K562 (cell line): ENCODE results near the gene RNASEH2A. TPM values are rescaled to one million over a fixed set of nuclear protein-coding genes. Genes with fewer than 3 reads are reported as not detected.

Experiments used
- ATAC-seq: fragments of 200-7000 bp; cut with Tn5 transposase; 3 replicates; pipeline ENCODE4 v1.9.1; 2020; ENCODE audit warnings: moderate library complexity
- BruUV-seq: library from RNA; stranded (reverse); fragments of 400-500 nt; replicated peaks from 2 replicates; lab custom pipeline; 2021; lab: Mats Ljungman, UMichigan
- CTCF ChIA-PET: fragments of 300-600 bp; formaldehyde crosslinking; extraction: SDS; loops from one replicate; lab custom pipeline; 2021; ENCODE audit warnings: low intra/inter-chr PET ratio; lab: Yijun Ruan, JAX
- POLR2A ChIA-PET: fragments of 300-600, 350-650 bp; sonication (Branson Sonifier 250); formaldehyde crosslinking; extraction: SDS; loops from one replicate; lab custom pipeline; 2021; ENCODE audit warnings: antibody characterized with exemption, inconsistent platforms; lab: Yijun Ruan, JAX
- DNase-seq, 4 experiments: peaks; one replicate each; pipeline versions ENCODE4 v3.0.0 to v3.0.0-alpha.2; 2011 to 2018; ENCODE audit warnings: low spot score in 3 of 4, mixed read lengths in 3 of 4; ENCODE audit errors: extremely low read depth in 1 of 4
- FAIRE-seq: peaks from 2 replicates; lab custom pipeline; 2011; peaks lifted over from hg19 to GRCh38; lab: Jason Lieb, UNC
- H2AFZ ChIP-seq: 2 replicates; pipeline ENCODE4 v1.6.0; 2011; ENCODE audit warnings: low read depth, low read length, control low read depth, inconsistent platforms
- H3K27ac ChIP-seq: fragments of 200-600 bp; 3 replicates; pipeline ENCODE4 v1.8.0; 2011; ENCODE audit warnings: low read depth, mild to moderate bottlenecking, control low read depth, inconsistent platforms, low read length, moderate library complexity, mixed read lengths; ENCODE audit errors: extremely low read depth
- H3K27me3 ChIP-seq, 2 experiments: fragments of 300-600 bp in 1 of 2; 2 replicates in 1 of 2; 3 replicates in 1 of 2; pipeline versions ENCODE4 v1.6.0 to v1.8.0; 2011; ENCODE audit warnings: inconsistent platforms in 2 of 2, low read length in 2 of 2, mild to moderate bottlenecking in 1 of 2, mixed read lengths in 1 of 2, moderate library complexity in 1 of 2; ENCODE audit not compliant: control insufficient read depth in 2 of 2, insufficient read depth in 2 of 2
- H3K36me3 ChIP-seq: fragments of 300-600 bp; 3 replicates; pipeline ENCODE4 v1.8.0; 2011; ENCODE audit warnings: mild to moderate bottlenecking, low read length, inconsistent platforms; ENCODE audit not compliant: control insufficient read depth, insufficient read depth
- H3K4me1 ChIP-seq, 2 experiments: fragments of 200-600 bp in 1 of 2; replicated peaks in 1 of 2; 2 replicates in 1 of 2; 3 replicates in 1 of 2; pipeline versions ENCODE4 v1.5.1 to v1.8.0; 2011; ENCODE audit warnings: inconsistent platforms in 2 of 2, low read length in 2 of 2, mild to moderate bottlenecking in 1 of 2, mixed read lengths in 1 of 2, moderate library complexity in 1 of 2; ENCODE audit not compliant: control insufficient read depth in 2 of 2, insufficient read depth in 2 of 2
- H3K4me2 ChIP-seq: 2 replicates; pipeline ENCODE4 v1.6.1; 2011; ENCODE audit warnings: low read length, control low read depth, inconsistent platforms, mixed read lengths; ENCODE audit not compliant: insufficient read depth
- H3K4me3 ChIP-seq: fragments of 200-600 bp; sonication (generic), shearing (Covaris generic); 2 replicates; pipeline ENCODE4 v1.5.1; 2016; ENCODE audit warnings: control low read depth, inconsistent platforms
- H3K79me2 ChIP-seq: fragments of 200-600 bp; 3 replicates; pipeline ENCODE4 v1.8.0; 2011; ENCODE audit warnings: low read length, inconsistent platforms; ENCODE audit not compliant: control insufficient read depth, insufficient read depth
- H3K9ac ChIP-seq, 2 experiments: 2 replicates each; pipeline versions ENCODE4 v1.6.0 to v1.6.1; 2011; ENCODE audit warnings: low read depth in 2 of 2, low read length in 2 of 2, control low read depth in 1 of 2, inconsistent platforms in 1 of 2, mild to moderate bottlenecking in 1 of 2, mixed read lengths in 1 of 2; ENCODE audit not compliant: insufficient read depth in 1 of 2
- H3K9me1 ChIP-seq: one replicate; pipeline ENCODE4 v1.6.0; 2011; ENCODE audit warnings: inconsistent platforms, mild to moderate bottlenecking, low read length, moderate library complexity; ENCODE audit not compliant: control insufficient read depth, insufficient read depth
- H3K9me3 ChIP-seq: replicated peaks from 2 replicates; pipeline ENCODE4 v1.5.1; 2011; ENCODE audit warnings: low read depth, low read length, inconsistent platforms; ENCODE audit not compliant: control insufficient read depth, insufficient read depth
- H4K20me1 ChIP-seq: replicated peaks from 2 replicates; pipeline ENCODE4 v1.6.1; 2011; ENCODE audit warnings: low read length, inconsistent platforms, mixed read lengths; ENCODE audit not compliant: control insufficient read depth, insufficient read depth
- CTCF ChIP-seq, 3 experiments: IDR thresholded peaks in 2 of 3; conservative IDR thresholded peaks in 1 of 3; 2 replicates each; pipeline ENCODE4 v1.5.1; 2011 to 2012; ENCODE audit warnings: low read length in 3 of 3, mild to moderate bottlenecking in 3 of 3, control low read depth in 2 of 3, improper control_type of control experiment in 1 of 3, inconsistent platforms in 1 of 3, low read depth in 1 of 3, mixed read lengths in 1 of 3, moderate library complexity in 1 of 3; ENCODE audit not compliant: insufficient read depth in 2 of 3
- GABPB1 ChIP-seq: sonication (generic); formaldehyde crosslinking; IDR thresholded peaks from 2 replicates; pipeline ENCODE4 v1.8.0; 2022; ENCODE audit warnings: mild to moderate bottlenecking, missing genetic modification reagents
- HDAC1 ChIP-seq, 2 experiments: fragments of 450-650 bp; IDR thresholded peaks; 2 replicates each; pipeline ENCODE4 v1.6.1; 2016 to 2017; ENCODE audit warnings: inconsistent platforms in 1 of 2, mild to moderate bottlenecking in 1 of 2, moderate library complexity in 1 of 2
- KLF1 ChIP-seq: fragments of 450-650 bp; IDR thresholded peaks from 2 replicates; pipeline ENCODE4 v1.6.1; 2016; ENCODE audit warnings: missing genetic modification characterization, missing compliant biosample characterization
- NR4A1 ChIP-seq, 2 experiments: fragments of 250-450 bp in 1 of 2; fragments of 450-650 bp in 1 of 2; sonication (Bioruptor Pico) in 1 of 2; IDR thresholded peaks; 2 replicates each; pipeline versions ENCODE4 v1.4.0 to v1.6.1; 2016 to 2020; ENCODE audit warnings: mild to moderate bottlenecking in 2 of 2, missing compliant biosample characterization in 1 of 2, missing genetic modification characterization in 1 of 2, moderate library complexity in 1 of 2
- RAD21 ChIP-seq, 2 experiments: fragments of 250-450 bp in 1 of 2; fragments of 450-650 bp in 1 of 2; sonication (Bioruptor Pico) in 1 of 2; formaldehyde crosslinking in 1 of 2; IDR thresholded peaks in 1 of 2; conservative IDR thresholded peaks in 1 of 2; 2 replicates each; pipeline versions ENCODE4 v1.4.0 to v1.8.0; 2020 to 2022; ENCODE audit warnings: mild to moderate bottlenecking in 2 of 2, moderate library complexity in 1 of 2
- RB1 ChIP-seq: fragments of 450-650 bp; IDR thresholded peaks from 2 replicates; pipeline ENCODE4 v1.6.1; 2017; ENCODE audit warnings: low read depth, mild to moderate bottlenecking
- TFAP4 ChIP-seq: sonication (generic); formaldehyde crosslinking; IDR thresholded peaks from 2 replicates; pipeline ENCODE4 v1.8.0; 2022; ENCODE audit warnings: missing genetic modification reagents, mild to moderate bottlenecking, moderate library complexity, borderline replicate concordance
- UBTF ChIP-seq, 2 experiments: IDR thresholded peaks; 2 replicates each; pipeline ENCODE4 v1.6.1; 2012; ENCODE audit warnings: improper control_type of control experiment in 2 of 2, low read depth in 2 of 2, low read length in 2 of 2, borderline replicate concordance in 1 of 2
- ZNF384 ChIP-seq: IDR thresholded peaks from 2 replicates; pipeline ENCODE4 v1.6.1; 2012; ENCODE audit warnings: low read depth, low read length, improper control_type of control experiment
- WGBS: fragments of 100-300 bp; shearing (Covaris generic); methylation state at CpG from one replicate; pipeline ENCODE4 v1.1.6; 2016; ENCODE audit warnings: low coverage, mixed read lengths; ENCODE audit not compliant: insufficient coverage; ENCODE audit errors: missing lambda C conversion rate; 5-methylcytosine and 5-hydroxymethylcytosine counted together
- in situ Hi-C: fragments of 300-500 bp; cut with MboI; formaldehyde crosslinking; loops from 4 replicates; pipeline ENCODE4 v1.15.0; 2018; ENCODE audit warnings: inconsistent platforms, mixed read lengths
- intact Hi-C: fragments of 100-400 bp; cut with micrococcal nuclease; formaldehyde crosslinking; loops from 2 replicates; pipeline ENCODE4 v1.14.2; 2022
- polyA plus RNA-seq, 8 experiments: library from polyadenylated mRNA; depleted of rRNA in 4 of 8; stranded (reverse) in 5 of 8; unstranded in 3 of 8; fragments of >200 nt; fragmentation: Nextera tagmentation in 2 of 8; fragmentation: Illumina TruSeq in 1 of 8; extraction: Ambion mirVana in 2 of 8; extraction: Trizol in 1 of 8; gene quantifications; 2 replicates each; pipeline versions ENCODE4 v1.2.1 to v1.2.3, GENCODE V29; 2011 to 2014; ENCODE audit warnings: inconsistent platforms in 1 of 8, missing spikeins in 1 of 8
- total RNA-seq, 7 experiments: library from RNA; depleted of rRNA in 6 of 7; stranded (reverse); fragments of >200 nt in 6 of 7; fragmentation: Illumina TruSeq in 2 of 7; extraction: Trizol in 2 of 7; gene quantifications; 2 replicates each; pipeline versions ENCODE4 v1.2.1 to v1.2.3, GENCODE V29; 2011 to 2021; ENCODE audit warnings: low replicate concordance in 1 of 7

Gene RNASEH2A
- total and polyA plus RNA-seq, 9 of the 15 experiments (the other 6 are each of a cell fraction or from before 2014, with no cell fraction given): 22.3 to 78.0 (median 61.7) TPM

- no peak for TF ChIP-seq NR4A1 (CRISPR knock-in tag; IDR thresholded peaks at IDR 0.05)
- TF ChIP-seq NR4A1 (tag; IDR thresholded peaks at IDR 0.05): no peak
- TF ChIP-seq, all 486 proteins: peak for 0
These were observed 41.7 kb upstream of the RNASEH2A start (continued) for GRCh38 chr19:12764698-12765097.

- in situ Hi-C loops: loop anchor here (5.0 kb wide), 1 partner anchor 81 kb away; no protein-coding TSS in a partner anchor
- Histone ChIP-seq H3K27me3 (no peaks in the 10 kb centered on the region), H3K36me3 (peaks cover 6% of the 10 kb centered on the region; the same call in 1 of the 3 replicates), H3K27ac (no peak overlapping the region), H3K4me3 (peak overlapping the region; percentile 41), H3K9me1 (no peaks in the 10 kb centered on the region), H3K4me2 (peak overlapping the region; percentile 69), H4K20me1 (no peaks in the 10 kb centered on the region), H3K9ac (peak overlapping the region in 1 of 2 experiments; percentile 53; a peak in 2 of 4 replicates), H3K4me1 (peaks cover 0 to 29% of the 10 kb centered on the region in 2 experiments; a peak in 2 of 5 replicates), H2AFZ (peak overlapping the region; percentile 77; the same call in 1 of the 2 replicates), H3K79me2 (no peaks in the 10 kb centered on the region), H3K9me3 (no peaks in the 10 kb centered on the region)
- FAIRE-seq (no peak), DNase-seq (peak; percentile 44 to 72 (median 54)), ATAC-seq (peak; percentile 95)
- 43% methylated on average over 30 of the region's 30 CpGs for whole genome bisulfite sequencing
- no TSS peak for BruUV-seq
- intact Hi-C loops: no loop called here
- CTCF ChIA-PET: interaction anchor here (0.6 to 1.3 kb wide), 2 partner anchors 30 to 49 kb away, joined by 5 to 6 read pairs; no protein-coding TSS in a partner anchor
- POLR2A ChIA-PET: interaction anchor here (0.6 to 3.9 kb wide), 5 partner anchors 9 to 50 kb away, joined by 3 to 27 read pairs (median 5); partner anchors contain the start of genes JUNB and TNPO2
- TF ChIP-seq ZNF384 (no peak), GABPB1 (CRISPR knock-in tag) (0 out of 2 replicates have a peak, but pooled peaks have one; percentile 25), CTCF (IDR thresholded peaks at IDR 0.05 in 2 of 3, conservative IDR thresholded peaks at IDR 0.05 in 1 of 3; ENCODE audit: insufficient read depth in 2 of 3, low read depth in 1 of 3, low read length in 3 of 3) (peak; percentile 51 to 92 (median 58); a peak in 5 of 6 replicates), TFAP4 (CRISPR knock-in tag) (peak; percentile 93), UBTF (IDR thresholded peaks at IDR 0.05; ENCODE audit: borderline replicate concordance in 1 of 2, low read depth in 2 of 2, low read length in 2 of 2) (0 out of 4 replicates have a peak, but pooled peaks of 1 of the 2 experiments have one; percentile 39), HDAC1 (IDR thresholded peaks at IDR 0.05) (0 out of 4 replicates have a peak, but pooled peaks of 1 of the 2 experiments have one; percentile 18), KLF1 (peak; percentile 75; the same call in 1 of the 2 replicates), RAD21 (CRISPR knock-in tag; conservative IDR thresholded peaks at IDR 0.05 in 1 of 2, IDR thresholded peaks at IDR 0.05 in 1 of 2) (peak; percentile 18 to 60; a peak in 2 of 4 replicates), RB1 (peak; percentile 58; the same call in 1 of the 2 replicates)
These were observed 40.3 kb upstream of the RNASEH2A start for GRCh38 chr19:12766051-12766521.
